GF-D8 (cell line): ENCODE results near the gene MR1.
A peak's percentile ranks its signal among the peaks of the same experiment; 100 is the strongest.

Source experiments
- DNase-seq: peaks from one replicate; lab custom pipeline; 2025; lab: John Stamatoyannopoulos, UW

MR1 gene

DNA sequence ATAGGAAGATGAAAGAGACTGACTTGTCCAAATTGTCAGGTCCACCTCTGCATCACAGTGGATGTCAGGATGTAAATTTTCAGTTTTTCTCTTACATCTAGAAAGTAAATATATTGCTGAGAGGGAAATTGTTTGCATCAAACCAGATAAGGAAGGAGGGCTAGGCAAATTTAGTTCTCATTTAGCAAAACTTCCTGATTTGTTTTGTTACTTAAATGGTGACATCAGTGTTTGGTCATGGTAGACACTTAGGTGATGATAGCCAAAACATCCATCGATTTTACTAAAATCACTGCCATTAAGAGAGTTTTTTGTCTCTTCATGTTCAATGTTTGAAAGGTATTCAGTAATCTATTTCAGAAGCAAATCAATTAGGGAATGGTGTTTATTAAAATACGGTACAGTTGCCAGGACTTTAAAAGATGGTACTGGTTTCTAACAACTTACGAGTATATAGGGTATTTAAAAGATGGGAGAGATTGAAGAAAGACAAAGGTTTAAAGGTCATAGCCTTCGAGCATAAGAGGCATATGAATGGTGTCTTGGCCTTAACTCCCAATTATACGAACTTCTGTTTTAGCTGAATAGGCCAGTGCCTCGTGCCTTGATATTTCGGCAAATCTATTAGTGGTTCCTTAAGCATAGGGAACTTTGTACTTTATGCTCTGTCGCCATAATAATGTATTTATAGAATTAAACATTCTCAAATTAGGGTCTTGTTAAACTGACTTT is 57.7 kb downstream of the MR1 start:
- no peak for DNase-seq

DNA sequence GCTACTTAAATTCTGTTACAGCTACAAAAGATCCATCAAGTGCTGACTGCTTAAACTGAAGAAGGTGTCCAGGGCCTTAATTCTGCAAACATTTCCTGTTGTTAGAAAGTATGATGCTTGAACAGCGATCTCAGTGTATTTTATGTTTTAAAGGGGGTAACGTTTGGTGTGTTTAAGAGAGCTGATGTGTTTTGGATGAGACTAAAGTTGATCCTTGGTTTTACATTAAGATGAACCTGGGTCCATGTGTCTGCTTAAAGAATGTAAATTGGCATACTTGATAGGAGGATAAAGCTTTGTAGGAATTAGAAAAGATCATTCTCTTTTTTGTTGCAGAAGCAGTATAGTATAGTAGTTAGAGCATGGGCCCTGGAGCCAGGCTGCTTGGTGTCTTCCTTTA is 58.3 kb downstream of the MR1 start:
- DNase-seq: no peak

DNA sequence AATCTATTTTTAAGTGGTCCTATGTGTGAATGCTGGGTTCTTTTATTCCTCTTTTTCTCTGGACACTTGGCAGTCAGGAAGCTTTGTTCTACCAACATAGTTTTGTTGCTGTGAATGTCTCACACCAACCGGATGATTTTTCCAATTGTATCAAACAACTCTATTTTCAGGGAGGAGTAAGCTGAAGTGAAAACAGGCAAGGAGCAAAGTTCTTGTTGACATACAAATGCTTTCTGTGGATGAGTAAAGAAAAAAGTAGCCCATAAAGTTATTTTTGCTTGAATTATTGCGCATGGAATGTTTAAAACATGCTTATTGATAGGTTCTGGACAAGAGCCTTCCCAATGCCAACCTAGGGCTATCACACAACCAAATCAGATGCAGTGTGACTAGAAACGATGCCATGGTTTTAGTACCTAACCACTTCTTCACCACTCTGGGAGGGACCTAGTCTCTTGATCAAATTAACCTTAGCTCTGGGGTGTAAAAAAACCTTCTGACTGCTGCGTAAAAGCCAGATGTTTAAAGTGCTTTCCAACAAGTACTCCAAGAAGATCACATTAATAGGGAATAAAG is 59.2 kb downstream of the MR1 start:
- DNase-seq: no peak

DNA sequence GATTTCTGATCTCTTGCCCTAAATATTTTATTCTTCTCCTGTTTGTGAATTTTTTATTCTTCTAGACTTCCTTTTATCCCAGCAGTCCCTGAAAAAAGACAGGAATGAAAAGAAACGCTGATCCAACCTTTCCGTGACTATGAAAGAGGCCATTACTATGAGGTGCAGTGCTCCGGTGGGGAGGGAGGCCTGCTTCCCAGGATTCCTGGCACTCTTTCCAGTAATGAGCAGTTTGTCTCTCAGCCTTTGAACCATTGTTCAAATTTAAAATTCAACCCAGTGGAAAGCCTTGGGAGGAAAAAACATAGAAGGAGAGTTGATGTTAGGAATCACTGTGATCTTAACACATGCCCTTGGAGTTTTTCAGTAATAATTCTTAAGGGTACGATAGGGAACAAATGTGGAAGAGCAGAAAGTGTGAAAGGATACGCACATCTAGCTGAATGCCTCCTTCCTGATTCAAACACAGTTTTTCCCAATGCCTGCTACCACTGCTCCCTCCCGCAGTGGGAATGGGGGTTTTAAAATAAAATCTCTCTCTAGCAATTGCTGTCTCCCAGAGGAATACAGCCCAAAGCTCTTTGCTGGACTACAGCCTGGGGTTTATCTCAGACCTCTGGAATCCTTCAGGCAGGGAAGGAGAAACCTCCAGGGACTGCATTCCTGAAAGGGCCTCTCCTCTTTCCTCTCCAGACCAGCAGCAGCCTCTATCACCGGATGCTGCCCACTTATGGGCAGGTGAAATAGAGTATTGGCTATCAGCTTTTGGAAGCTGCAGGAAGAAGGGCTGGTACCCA is 60.8 kb downstream of the MR1 start:
- DNase-seq: no peak

DNA sequence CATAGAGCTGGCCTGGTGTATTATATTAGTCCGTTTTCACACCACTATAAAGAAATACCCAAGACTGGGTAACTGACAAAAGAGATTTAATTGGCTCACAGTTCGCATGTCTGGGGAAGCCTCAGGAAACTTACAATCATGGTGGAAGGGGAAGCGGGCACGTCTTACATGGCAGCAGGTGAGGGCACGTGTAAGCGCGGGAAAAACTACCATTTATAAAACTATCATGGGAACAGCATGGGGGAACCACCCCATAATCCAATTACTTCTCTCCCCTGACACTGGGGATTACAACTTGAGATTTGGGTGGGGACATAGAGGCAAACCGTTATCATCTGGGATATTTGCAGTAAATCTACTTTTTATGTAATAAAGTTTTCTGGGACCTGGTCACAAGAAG is 61.5 kb downstream of the MR1 start:
- no peak for DNase-seq

DNA sequence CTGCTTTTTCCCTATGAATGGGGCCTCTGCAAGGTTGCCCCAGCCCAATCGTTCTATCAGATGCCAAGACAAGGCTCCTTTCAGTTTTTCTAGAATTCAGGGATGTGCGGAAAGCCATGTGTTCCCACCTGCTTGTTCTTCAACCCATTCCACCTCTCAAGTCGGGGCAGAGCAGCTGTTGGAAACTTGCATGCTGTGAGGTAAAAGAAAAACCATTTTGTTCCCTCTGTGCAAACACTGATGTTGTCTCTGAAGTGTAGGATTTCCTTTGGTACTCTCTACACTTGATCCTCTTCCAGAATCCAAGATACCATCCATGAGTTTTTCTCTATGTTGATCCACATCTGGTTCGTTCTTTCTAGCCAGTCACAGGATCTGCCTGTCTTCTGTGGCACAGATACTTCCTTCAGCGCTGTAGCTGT is 62.0 kb downstream of the MR1 start:
- no peak for DNase-seq

DNA sequence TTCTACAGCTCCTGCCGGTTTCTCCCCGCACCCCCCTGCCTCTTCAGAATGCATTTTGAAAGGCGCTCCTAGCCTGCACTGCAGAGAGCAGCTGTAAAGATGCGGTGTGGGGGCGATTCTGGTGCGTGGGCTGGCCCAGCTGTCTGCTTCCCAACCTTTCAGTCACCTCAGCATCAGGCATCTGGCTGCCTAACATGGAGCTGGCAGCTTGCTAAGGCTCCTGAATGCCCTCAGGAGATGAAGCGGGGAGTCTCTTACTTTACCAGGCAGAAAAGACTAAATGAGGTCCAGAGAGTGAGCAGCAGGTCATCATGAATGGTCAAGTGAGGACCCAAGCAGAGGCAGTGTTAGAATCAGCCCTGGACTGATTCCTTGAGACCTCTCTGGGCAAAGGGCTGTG is 63.5 kb downstream of the MR1 start:
- no peak for DNase-seq

DNA sequence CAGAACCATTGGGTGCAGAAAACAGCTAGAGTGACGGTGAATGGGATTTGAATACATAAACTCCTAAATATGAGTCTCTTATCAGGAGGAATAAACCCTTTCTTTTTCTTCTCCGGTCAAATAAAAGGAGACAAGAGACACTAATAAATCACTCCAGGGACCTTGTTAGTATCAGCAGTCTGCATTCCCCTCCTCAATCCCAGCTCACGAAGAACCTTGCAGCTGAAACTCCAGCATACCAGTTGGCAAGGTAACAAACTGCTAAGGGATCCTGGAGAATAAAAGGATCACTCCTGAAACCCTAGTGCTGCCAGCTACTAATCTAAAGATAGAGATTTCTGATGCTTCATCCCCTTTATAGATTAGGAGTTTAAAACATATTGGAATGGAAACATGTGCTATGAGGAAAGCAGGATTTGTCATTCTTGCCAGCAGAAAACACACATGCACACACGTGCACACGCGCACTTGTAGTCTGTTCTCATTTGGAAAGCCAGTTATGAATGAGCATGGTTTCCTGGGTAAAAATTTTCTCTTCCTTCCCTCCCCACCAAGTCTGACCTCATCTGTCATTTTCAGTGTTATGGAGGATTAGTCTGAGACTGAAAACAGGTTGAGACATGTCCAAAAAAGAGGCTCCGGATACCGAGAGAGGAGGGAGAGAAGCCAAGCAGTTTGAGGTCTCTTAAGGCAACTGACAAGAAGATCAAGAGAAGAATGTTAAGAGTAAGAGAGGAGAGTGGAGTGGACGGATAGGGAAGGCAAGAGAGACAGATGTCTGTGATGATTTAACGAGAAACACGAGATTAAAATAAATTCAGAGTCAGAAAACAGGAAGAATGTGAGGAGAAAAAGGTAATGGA is 65.6 kb downstream of the MR1 start:
- peak; percentile 11 for DNase-seq

DNA sequence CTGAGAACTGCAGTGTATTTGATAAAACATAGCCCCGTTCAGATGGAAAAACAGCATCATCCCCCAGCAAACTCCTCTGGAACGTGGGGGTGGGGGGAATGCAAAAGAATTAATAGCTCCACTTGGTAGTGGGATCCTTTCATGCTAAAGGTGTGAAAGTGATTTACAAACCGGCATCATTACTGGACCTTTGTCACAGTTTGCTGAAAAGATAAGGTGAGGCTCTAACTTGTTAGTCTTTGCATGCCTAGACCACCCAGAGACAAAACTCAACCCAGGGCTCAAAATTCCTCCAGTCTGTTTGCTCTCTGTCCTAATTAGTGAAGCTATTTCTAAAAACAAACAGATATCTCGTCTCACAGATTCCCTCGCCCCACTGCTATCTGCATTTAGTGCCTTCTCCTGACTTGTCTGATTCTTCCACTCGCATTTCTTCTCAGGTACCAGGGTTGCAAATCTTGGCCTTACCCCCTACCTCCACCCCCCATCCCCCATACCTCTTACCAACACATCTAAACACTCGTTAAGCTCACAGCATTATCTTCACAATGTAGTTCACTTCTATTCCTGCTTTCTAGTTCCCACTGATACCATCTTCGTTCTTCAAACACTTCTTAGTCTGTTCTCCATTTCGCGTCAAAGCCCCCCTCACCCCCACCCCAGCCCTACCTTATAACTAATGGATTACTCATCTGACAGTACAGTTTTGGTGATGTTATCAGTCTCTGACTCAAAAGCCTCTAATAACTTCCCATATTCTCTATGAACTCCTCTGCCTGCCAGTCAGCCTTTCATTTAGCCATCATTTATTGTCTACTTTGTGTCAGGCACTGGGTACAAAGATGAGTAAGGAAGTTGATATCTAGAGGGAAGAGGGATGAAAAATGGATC is 66.5 kb downstream of the MR1 start:
- no peak for DNase-seq

DNA sequence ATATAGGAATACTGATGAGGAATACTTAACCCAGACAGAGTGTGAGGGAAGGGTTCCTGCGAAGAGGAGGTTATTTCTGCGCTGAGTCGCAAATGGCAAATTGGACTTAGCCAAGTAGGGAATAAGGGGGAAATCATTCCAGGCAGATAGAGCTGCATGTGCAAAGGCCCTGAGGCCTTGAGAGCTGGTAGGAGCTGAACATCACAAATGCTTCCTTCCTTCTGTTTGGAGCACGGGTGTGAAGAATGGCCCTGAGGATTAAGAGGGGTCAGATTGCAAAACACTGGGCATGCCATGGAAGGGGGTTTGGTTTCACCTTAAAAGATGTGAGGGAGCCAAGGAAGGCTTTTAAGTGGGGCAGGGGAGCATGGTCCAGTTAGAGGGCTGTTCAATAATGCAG is 67.2 kb downstream of the MR1 start:
- DNase-seq: no peak

DNA sequence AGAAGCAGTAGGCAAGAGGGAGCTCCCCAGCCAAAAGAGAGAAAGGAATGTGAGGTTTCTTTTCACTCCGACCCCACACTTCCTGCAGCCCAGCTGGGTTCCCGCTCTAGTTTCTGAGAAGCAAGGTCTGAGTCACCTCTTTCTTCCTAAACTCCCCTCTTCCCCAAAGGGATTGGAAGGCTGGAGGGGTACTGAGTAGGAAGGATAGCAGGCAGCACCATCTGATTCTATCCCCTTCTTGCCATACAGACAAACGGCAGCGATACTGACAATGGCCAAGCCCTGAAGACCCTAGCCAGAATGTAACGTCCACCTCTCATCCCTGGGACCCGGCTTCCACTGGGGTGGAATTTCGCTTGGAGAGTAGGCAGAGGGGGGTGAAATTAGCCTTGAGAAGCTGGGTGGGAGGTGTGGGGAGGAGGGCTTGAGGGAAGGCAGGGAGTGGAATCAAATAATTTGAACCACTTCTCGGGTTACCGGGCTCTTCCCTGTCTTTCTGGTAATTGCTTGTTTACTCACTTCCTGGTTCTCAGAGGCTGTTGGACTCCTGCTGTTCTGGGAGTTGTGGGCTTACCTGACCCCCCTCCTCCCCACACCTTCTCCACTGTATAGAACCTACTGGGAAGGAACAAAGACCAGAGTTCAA is 67.9 kb downstream of the MR1 start:
- no peak for DNase-seq

DNA sequence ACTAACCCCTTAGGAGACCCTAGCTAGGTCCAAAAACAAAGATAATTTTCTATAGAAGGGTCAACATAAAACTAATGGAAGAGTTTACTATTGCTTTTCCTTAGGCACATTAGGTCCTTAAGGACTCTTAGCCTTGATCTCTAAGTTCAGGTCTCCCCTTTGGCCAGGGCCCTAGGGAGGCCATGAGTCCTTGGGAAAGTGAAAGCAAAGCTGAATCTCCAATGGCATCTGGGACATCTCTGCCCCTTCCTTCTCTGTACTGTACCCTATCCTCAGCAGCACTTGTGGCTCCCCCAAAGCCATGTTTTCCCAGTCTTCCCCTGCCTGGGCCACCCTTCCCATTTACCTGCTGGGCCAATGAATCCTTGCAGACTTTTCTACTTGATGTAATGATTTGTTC is 69.1 kb downstream of the MR1 start:
- no peak for DNase-seq

DNA sequence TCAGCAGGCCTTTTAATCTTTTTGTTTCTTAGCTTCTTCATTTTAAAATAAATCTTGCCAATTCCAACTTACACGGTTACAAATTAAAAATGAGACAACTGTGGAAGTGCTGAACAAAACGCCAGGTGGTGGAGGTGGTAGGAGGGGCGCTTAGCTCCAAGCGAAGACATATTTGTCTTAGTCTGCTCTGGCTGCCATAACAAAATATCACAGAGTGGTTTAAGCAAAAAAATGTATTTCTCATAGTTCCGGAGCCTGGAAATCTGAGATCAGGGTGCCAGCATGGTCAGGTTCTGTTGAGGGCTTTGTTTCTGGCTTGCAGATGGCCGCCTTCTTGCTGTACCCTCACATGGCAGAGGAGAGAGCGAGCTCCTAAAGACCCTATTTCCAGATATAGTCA is 69.6 kb downstream of the MR1 start:
- DNase-seq: no peak

DNA sequence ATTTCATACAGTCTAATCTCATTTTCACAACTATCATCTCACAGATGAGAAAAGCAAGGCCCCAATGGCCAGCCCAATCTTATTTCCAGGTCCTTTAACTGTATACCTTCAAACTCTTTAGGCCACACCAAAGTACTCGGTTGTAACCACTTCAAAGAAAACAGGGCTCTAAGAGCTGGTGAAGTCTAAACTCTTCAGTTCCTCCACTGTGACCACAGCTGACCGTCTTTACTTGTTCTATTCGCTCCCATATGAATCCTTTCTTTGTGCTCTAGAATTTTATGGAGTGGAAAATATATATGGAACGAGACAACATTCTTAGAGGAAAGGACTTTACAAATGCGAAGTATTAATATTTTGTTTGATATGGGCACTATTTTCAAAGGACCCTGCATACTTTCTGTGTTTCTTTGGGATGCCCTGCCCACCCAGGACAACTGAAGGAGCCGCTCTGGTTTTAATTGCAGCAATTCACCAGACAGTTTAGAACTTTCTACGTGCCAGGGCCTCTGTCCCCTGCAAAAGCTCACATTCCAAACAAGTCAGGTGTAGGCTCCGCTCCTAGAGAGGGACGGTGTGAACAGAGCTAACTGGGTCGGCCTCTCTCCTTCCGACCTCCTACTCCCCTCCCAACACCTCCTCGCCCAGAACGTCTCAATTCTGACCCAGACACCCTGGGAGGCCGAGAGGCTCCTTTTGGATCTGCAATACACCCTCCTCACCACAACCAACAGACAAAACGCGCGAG is 70.4 kb downstream of the MR1 start:
- no peak for DNase-seq

DNA sequence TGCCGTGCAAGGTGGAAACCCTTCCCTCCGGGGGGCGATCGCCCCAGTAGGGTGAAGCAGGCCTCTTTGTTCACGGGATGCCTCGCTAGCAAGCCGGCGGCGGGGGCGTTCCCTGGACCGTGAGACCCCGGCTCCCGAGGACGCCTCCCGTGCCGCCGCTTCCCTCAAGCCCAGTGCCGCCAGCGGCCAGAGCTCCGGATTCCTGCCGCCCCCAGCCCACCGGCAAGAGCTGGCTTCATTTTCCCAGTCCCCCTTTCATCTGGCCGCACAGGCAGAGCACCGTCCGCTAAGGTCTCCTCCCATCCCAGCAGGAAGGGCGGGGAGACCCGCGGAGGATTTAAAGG is 71.0 kb downstream of the MR1 start:
- peak; percentile 9 for DNase-seq

DNA sequence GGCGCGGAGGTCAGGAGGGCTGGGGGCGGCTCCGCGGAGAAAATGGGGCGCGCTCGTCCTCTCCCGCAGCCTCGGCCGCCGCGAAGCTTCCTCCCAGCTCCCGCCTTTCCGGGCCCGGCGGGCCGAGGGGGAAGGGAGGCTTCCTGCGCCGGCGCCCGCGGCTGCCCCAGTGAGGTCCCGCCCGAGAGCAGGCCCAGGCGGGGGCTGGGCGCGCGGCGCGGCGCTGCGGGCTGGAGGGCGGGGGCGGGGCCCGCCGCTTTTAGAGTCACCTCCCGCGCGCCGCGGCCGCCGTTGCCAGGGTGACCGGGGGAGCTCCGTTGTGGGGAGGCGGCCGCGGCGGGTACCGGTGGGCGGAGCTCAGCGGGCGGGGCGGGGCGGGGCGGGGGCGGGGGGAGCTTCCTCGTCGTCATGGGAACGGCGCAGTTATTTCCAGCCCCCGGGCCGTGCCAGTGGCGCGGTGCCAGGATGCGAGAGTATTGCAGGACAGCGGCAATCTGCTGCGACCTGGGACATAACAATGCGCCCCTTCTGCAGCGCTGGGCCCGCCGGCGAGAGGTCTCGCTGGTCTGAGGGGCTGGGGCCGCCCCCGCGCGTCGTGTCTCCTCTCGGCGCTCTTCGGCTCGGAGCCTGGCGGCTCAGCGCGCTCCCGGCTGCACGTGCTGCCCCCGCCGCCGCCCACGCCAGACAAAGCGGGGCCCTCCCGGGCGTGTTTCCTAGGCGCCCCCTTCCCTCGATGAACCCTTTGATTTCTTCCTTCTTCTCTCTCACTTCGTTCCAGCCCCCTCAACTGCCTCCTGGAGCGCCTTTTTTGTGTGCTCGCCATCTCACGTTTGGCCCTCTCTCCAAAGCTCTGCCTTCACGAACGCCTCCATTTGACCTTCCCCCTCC is 71.6 kb downstream of the MR1 start:
- peak; percentile 72 for DNase-seq

DNA sequence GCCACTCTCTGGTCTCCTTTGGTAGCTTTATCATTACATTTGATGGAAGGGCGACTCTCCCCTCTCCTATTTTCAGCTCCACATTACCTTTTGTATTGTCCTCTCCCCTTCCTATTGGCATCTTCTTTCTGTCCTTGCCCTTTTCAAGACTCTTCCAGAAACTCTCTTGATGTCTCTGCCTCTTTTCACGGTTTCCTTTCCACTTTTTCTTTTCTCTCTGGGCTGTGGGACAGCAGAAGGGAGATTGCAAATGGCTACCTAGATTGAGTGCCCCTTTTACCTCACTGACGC is 72.2 kb downstream of the MR1 start:
- no peak for DNase-seq

DNA sequence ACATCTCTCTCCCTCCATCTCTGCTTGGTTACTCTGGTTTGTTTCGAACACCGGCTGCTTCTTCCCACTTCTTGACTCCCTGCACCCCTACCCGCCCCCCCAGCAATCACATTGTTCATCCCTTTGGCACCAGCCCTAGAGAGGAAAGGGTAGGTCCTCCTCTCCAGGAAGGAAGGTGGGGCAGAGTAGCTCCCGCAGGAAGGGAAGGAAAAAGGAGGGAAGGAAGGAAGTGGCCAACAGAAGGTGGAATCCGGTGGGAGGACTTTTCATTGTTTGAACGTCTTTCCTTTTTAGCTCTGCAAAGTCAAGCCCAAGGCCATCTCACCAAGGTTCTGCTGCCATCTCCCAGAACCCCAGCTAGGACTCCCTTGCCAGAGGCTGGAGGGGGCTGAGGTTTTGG is 72.7 kb downstream of the MR1 start:
- no peak for DNase-seq

DNA sequence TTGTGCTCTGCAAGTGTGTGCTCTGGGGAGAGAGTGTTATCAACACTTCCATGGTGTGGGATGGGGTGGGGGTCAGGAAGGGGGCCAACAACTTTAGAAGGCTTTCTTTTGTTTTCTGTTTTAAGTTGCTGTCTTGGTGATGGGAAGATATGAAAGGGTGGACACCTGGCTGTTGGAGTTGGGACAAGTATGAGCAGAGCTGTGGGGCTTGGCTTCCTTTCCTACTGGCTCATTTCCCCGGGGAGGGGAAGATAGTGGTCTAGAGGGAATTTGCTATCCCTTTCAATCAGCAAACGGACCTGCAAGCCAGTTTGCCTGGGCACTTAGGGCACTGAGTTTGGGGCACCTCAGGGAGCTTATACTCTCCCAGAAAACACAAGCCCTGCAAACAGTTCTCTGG is 73.9 kb downstream of the MR1 start:
- no peak for DNase-seq
